GM19468 (cell line): ENCODE results near the gene FARP1.

Experiments used
- ATAC-seq: cut with Tn5 transposase; IDR thresholded peaks from one replicate; pipeline ENCODE4 v1.9.1; 2021; ENCODE audit warnings: mild to moderate bottlenecking, moderate library complexity, moderate number of reproducible peaks; ENCODE audit not compliant: unreplicated experiment; ENCODE audit errors: extremely low read depth

FARP1 gene

GRCh38 chr13:98320561-98321105, 177.7 kb downstream of the FARP1 start:
- no peak for ATAC-seq

GRCh38 chr13:98321395-98321794, 178.5 kb downstream of the FARP1 start:
- no peak for ATAC-seq

- ATAC-seq, result no peak
Observed at GRCh38 chr13:98322091-98322718, 179.3 kb downstream of the FARP1 start.

DNA sequence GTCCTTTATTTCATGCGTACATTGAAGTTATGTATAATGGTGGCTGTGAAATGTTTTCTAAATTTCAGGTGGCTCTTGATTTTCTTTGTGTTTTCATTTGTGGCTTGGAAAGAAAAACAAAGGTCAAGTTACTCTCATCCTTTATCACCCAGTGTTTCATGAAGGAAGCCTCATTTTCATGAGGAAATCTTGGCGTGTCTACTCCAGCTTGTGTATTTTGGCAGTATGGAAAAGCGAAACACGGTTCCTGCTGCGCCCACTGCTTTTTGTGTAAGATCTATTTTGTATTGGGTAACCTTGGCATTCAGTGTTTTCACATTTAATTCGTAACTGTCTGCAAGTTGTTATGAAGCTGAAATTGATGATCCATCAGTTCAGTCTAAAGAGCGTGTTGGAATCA, 181.2 kb downstream of the FARP1 start:
- ATAC-seq, result no peak

GRCh38 chr13:98325724-98326123, 182.8 kb downstream of the FARP1 start:
- ATAC-seq, result no peak

DNA sequence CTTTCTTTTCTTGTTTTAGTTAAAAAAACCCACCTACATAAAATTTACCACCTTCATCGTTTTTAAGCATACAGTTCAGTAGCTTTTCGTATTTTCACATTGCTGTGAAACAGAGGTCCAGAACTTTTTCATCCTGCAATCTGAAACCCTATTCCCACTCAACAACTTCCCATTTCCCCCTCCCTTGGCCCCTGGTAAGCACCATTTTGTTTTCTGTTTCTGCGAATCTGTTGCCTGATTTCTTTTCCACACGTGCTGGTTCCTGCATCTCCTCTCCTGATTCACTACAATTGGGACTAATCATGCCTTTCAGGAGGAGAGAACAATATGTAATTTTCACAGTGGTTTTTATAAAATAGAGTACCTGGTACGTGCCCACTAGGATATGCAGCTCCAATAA, 183.4 kb downstream of the FARP1 start:
- no peak for ATAC-seq

DNA sequence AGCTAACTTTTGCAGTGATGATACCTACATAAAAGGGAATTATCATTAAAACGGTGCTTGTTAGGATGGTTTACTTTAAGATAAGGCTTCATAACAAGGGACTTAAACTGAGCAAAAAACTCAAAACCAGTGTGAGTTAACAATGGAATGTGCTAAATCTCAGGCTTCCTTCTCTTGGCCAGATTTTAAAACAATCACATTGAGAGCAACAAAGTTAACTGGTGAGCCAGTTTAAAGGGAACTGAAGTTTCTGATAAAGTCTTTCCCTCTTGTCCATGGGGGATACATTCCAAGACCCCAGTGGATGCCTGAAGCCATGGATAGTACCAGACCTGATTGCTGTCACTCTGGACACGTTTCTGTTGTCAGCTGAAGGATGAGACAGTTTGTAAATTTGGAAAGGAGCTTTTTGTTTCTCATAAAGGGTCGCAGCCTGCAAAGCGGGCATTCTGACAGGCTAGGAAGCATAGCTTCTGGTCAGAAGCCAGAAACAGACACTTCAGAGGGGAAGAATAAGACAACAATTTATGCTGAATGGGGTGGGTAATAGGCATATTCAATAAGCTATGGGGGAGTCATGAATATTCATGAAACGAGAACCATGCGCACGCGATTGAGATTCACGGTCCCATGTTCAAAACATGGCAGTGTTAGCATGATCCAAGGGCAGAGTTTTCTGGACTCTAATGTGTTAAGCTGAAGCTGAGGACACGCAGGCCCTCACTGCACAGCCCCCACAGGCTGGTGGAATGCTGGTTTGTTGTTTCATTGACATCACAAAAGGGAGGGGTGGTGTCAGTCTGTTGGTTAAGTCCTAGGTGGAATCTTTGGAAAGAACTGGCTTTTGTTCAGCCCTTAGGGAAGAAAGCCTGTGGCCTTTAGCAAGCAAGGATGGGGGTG, 184.7 kb downstream of the FARP1 start:
- ATAC-seq, result no peak

- ATAC-seq, result no peak
Observed at GRCh38 chr13:98328511-98328910, 185.6 kb downstream of the FARP1 start.

GRCh38 chr13:98332222-98332621, 189.3 kb downstream of the FARP1 start:
- no peak for ATAC-seq

DNA sequence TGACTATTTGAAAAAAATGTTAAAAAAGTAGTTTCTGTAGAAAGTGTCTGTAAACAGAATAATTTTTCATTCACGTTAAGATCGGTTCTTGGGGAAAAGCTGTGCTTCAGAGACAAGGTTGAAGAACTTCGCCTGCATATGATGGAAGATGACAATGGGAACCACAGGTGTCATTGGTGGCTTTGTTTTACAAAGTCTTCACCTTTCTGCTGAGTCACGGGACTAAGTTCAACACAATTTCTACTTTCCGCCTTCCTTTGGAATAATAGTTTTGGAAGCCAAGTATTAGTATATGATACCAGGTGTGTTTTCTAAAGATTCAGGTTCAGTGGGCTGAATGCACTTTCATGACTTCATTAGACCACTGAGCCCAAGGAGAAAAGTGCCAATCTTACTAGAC, 189.8 kb downstream of the FARP1 start:
- no peak for ATAC-seq

DNA sequence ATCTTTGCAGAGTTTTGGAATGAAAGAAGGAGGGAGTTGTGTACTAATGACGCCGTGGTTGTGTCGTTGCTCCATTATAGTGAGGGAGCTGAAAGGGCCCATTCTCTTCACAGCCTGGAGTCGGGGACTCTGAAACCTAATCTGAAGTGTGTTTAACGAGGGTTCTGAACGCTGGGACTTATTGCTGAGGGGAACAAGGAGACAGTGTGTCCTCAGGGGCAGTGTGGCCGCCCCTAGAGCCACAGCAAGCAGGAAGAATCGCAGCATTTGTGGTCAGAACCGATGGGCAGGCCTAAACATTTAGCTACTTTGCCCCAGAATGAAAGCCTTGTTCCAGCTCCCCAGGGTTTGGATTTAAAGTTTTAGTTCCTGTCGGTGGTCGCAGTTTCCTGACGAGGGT, 190.6 kb downstream of the FARP1 start:
- ATAC-seq, result no peak

GRCh38 chr13:98334620-98335205, 191.8 kb downstream of the FARP1 start:
- no peak for ATAC-seq

- no peak for ATAC-seq
Observed at GRCh38 chr13:98335721-98336120, 192.8 kb downstream of the FARP1 start.

GRCh38 chr13:98338310-98338709, 195.4 kb downstream of the FARP1 start:
- no peak for ATAC-seq

- ATAC-seq, result no peak
Observed at GRCh38 chr13:98339684-98340425, 197.0 kb downstream of the FARP1 start.

GRCh38 chr13:98342953-98343352, 200.1 kb downstream of the FARP1 start:
- no peak for ATAC-seq

- no peak for ATAC-seq
Observed at GRCh38 chr13:98343461-98343860, 200.6 kb downstream of the FARP1 start.

DNA sequence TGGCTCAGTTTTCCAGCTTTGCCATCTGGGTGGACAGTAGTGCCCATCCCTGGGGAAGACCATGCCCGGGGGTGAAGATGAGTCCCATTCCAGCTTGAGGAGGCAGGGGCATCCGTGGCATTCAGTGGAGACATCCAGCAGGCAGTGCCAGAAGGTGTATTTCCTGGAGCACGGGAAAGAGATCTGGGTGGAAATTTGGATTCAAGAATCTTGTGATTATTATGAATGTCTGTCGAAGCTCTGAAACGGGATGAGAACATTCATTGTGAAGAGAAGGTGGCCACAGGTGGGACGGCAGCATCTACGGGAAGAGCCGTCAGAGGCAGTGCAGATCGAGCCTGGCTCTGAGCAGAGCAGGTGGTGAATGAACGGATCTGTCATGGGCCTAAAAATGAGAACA, 201.5 kb downstream of the FARP1 start:
- ATAC-seq, result no peak

GRCh38 chr13:98345107-98345935, 202.4 kb downstream of the FARP1 start:
- no peak for ATAC-seq
